Hair follicle dermal papilla cell (primary cell): ENCODE results near the gene SLC25A20. TPM values are rescaled to one million over a fixed set of nuclear protein-coding genes. Genes with fewer than 3 reads are reported as not detected.

ENCODE experiments used
- total RNA-seq: library from RNA; depleted of rRNA; stranded (reverse); fragments of >200 nt; gene quantifications from 2 replicates; pipeline ENCODE4 v1.2.3, GENCODE V29; 2012

The SLC25A20 gene
- total RNA-seq, result 18.3 and 20.3 TPM in 2 replicates

GRCh38 chr3:48898383-48899234, at the start of gene SLC25A20:
Gene SLC25A20, minus strand, starts transcription at chr3:48898882. Its CDS starts 88 bp downstream, at chr3:48898794.

GRCh38 chr3:48918388-48919214, 19.9 kb upstream of the SLC25A20 start, which contains the start of gene ARIH2:
Gene ARIH2, plus strand, starts transcription at chr3:48918842. Its CDS starts 8,717 bp downstream, at chr3:48927559.

GRCh38 chr3:48847504-48848423, 50.9 kb downstream of the SLC25A20 start, which contains the start of gene PRKAR2A:
Gene PRKAR2A, minus strand, starts transcription at chr3:48847874. Its CDS starts 278 bp downstream, at chr3:48847596.

Other genes with a start within 250 kb of the SLC25A20 start
- gene CELSR3, start 236.0 kb downstream of the SLC25A20 start, total RNA-seq, result 1.3 and 1.6 TPM in 2 replicates
- 20.2 and 21.1 TPM in 2 replicates for gene NCKIPSD, start 213.0 kb downstream of the SLC25A20 start, total RNA-seq
- 38.5 and 43.7 TPM in 2 replicates for gene IP6K2, start 181.7 kb downstream of the SLC25A20 start, total RNA-seq
- gene PRKAR2A, start 51.0 kb downstream of the SLC25A20 start, total RNA-seq, result 36.8 and 43.3 TPM in 2 replicates
- 66.3 and 78.5 TPM in 2 replicates for gene ARIH2, start 20.0 kb upstream of the SLC25A20 start, total RNA-seq
- 23.4 and 31.8 TPM in 2 replicates for gene P4HTM, start 91.4 kb upstream of the SLC25A20 start, total RNA-seq
- 74.2 and 89.4 TPM in 2 replicates for gene WDR6, start 108.5 kb upstream of the SLC25A20 start, total RNA-seq
- gene DALRD3, start 119.7 kb upstream of the SLC25A20 start, total RNA-seq, result 52.3 and 52.6 TPM in 2 replicates
- gene NDUFAF3, start 123.2 kb upstream of the SLC25A20 start, total RNA-seq, result 37.2 and 47.7 TPM in 2 replicates
- gene IMPDH2, start 130.5 kb upstream of the SLC25A20 start, total RNA-seq, result 247 and 273 TPM in 2 replicates
- gene QRICH1, start 195.2 kb upstream of the SLC25A20 start, total RNA-seq, result 96.7 and 144 TPM in 2 replicates
- 476 and 496 TPM in 2 replicates for gene QARS1, start 205.9 kb upstream of the SLC25A20 start, total RNA-seq
- gene USP19, start 221.9 kb upstream of the SLC25A20 start, total RNA-seq, result 39.1 and 51.3 TPM in 2 replicates
- gene LAMB2, start 234.2 kb upstream of the SLC25A20 start, total RNA-seq, result 373 and 453 TPM in 2 replicates